Measurements from ENCODE around the gene CMTR1.
A peak's percentile ranks its signal among the peaks of the same experiment; 100 is the strongest.
"Not testable (repeated sequence)": the region's sequence is repeated elsewhere in the genome, so short reads cannot be mapped to it uniquely, and the experiment has no call there.

CMTR1 gene

DNA sequence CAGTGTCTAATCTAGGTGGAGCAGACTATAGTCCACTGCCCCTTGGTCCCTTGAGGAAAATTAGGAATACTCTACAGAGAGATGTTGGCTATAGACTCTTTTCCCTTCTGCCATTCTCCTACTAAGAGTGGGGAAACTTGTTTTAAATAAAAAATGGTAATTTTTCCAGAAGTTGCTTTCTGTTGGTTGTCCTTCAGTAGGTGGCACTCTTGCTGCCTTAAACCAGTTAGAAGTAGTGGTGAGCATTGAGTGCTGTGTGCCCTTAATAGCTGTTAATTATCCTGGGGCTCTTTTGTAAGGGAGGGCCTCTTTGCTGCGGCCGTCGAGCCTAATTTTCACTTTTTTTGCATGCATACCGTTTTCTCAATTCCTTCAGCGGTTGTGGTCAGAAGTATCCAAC, 2.8 kb downstream of the CMTR1 start:
- DNase-seq, result no peak

DNA sequence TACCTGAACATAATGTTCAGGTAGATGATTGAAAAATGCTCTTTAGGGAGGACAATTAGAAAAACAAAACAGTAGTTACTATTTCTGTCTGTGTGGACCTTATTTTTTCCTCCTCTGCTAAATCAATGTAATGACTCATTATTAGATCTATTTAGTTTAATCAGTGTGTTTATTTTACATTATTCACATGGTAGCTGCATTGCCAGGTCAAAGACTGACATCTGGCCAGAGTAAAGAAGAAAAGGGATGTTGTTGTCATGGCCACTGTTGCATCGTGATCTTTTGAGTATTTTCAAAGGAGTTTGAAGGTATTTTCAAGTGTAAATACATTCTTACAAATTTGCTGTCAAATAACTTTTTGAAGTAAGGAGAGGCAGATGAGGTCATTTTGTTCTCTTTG, 5.9 kb downstream of the CMTR1 start:
- no peak for DNase-seq

DNA sequence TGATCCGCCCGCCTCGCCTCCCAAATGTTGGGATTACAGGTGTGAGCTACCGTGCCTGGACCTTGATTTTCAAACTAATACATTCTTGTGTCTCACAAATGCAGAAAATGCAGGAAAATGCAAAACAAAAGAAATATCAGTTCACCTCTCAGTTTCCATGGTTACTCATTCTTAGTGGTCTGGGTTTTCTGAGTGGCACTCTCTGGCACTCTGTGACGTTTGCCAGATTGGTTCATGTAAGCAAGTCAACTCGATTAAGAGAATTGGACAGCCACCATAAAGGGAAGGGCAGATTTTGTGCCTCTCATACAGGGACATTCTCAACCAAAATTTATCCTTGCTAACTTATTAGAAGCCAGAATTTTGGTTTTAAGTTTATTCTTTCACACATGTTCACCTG, 8.6 kb downstream of the CMTR1 start:
- DNase-seq, result no peak

DNA sequence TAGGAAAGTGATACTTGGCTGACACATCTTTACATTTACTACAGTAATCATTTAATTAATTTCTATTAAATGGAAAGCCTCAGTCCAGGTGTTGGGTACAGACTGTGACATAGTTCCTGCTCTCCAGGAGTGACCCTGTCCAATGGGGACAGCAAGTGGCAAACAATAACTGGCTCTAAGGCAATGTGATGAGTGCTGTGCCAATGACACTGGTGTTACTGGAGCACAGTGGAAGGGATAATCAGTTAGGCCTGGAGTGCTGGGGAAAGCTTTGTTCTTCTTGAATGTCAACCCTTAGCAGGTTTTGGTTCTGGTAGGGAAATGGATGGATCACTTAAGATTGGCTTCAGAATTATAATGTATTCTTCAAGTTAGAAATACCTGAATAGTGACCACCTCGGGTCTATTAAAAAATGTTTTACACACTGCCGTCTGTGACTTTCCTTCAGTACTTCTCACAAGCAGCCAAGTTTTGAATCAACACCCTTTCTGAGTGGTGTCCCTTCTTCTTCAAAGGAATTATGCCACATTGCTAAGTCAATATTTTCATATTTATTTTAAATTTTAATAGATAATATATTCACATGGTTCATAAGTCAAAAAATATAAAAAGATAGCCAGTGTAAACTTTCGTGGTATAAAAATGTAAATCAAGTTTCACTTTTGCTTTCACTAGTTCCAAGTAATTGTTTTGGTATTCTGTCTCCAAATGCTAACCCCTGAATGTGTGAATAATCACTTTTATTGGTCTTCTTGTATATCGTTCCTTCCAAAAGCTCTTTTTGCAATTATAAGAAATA, 9.6 kb downstream of the CMTR1 start:
- no peak for DNase-seq

DNA sequence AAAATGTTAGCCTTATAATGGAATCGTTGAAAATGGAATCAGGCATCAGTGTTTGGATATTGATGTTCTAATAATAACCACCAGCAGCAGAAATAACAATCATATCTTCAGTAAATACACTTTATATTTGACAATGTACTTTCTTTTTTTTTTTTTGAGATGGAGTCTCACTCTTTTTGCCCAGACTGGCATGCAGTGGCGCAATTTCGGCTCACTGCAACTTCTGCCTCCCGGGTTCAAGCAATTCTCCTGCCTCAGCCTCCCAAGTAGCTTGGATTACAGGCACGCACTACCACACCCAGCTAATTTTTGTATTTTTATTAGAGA, 10.2 kb downstream of the CMTR1 start:
- not testable (repeated sequence) for DNase-seq

DNA sequence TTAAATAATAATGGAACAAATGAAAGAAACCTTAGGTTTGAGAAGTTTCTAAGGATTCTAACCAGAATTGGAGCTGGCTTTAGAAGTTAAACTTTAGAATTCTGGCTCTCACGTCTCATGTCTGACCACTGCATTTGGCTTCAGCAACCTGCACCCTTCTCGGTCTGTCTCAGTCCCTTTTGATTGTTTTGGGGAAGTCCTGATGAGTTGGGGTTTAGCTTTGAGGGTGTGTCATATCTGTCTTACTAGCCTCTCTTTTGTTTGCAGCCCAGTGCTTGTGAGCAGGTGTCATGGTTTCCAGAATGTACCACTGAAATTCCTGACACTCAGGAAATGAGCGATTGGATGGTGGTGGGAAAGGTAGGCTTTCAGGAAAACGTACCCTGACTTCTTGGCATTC, 17.0 kb downstream of the CMTR1 start:
- DNase-seq, result no peak

DNA sequence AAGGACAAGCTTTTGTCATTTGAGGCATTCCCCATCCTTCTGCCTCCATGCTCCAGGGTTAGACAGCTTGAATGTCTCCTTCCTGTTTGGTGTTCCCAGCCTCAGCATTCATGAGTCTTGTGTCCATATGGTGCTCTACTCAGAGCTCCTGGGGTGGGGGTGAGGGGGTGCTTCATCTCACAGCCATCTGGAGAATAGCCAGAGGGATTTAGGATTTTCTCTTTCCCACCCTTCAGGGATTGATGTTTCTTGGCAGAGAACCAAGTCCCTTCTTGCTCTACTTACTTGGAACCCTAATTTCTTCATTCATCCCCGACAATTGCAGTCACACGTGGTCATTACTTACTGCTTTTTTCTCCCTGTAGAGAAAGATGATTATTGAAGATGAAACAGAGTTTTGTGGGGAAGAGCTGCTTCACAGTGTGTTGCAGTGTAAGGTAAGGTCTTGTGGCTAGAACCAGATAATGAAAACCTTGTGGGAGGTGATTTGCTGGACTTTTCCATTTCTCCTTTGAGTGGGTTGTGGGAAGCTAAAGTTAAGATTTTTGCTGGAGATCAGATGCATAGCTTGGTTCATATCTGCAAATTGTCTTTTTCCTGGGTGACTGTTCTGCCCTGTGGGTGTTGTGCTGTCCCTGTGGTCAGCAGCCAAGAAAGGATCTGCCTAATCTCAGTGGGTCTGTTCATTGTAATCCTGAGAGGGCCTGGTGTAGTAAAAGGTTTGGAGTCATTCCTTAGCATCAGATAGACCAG, 18.6 kb downstream of the CMTR1 start:
- no peak for DNase-seq

DNA sequence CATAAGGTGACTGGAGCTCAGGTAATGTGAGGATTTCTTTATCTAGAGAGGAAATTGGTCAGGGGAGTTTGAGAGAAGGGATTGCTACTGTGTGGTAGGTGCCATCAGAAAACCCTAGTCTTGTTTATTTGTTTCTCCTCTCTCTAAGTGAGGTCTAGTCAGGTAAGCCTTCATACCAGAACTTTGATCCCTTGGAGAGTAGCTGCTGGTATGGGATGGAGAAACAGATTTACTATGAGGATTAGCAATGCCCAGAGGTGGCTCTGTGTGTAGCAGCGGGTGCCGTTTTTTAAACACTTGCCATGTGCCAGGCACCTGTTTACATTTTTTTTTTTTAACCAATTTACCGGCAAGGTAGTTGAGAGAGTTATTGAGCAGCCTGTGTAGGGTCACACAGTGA, 19.5 kb downstream of the CMTR1 start:
- DNase-seq, result no peak

DNA sequence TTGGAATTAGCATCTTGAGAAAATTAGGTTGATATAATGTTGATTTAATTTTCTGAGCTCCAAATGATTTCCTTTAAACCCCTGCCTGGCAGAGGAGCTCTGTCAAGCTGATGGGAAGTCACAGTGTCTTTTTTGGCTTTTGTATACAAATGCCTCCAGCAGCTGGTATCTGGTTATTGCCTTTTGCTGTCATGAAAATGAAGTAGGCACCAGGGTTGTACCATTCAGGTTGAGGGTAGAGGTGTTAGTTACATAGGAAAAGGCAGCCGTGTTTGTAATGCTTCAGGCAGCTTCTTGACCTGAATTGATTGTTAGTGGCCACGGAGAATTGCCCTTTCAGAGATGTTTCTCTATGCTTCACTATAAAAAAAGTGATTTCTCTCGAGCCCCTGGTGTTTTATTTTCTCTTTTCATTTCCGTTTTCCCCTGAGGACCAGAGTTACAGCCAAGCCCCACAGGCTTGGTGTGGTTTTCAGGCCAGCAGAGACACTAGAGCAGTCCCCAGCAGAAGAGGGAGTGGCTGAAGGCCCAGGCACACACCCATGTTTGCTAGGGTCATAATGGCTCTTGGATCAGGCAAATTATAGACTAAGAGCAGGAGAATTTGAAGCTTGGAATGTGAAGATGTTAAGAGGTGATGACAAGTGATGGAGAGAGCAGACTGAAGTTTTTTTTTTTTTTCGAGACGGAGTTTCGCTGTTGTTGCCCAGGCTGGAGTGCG, 21.6 kb downstream of the CMTR1 start:
- no peak for DNase-seq

DNA sequence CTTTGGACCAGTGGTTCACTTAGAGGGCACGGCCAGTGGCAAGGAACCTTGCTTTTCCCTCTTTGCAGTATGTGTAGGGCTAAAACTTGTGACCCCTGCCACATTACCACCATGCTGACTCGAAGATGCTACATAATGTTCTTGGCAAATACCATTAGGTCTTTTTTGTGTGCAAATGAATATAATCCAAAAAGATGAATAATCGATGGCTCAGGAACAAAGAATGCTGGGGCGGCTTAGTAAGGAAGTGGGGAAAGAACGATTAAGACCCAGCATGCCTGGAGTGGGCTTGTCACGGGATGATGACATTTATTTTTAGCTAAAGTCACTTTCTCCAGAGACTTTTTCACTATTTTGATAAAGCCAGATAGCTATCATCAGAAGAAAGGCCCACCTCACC, 23.1 kb downstream of the CMTR1 start:
- DNase-seq, result no peak

DNA sequence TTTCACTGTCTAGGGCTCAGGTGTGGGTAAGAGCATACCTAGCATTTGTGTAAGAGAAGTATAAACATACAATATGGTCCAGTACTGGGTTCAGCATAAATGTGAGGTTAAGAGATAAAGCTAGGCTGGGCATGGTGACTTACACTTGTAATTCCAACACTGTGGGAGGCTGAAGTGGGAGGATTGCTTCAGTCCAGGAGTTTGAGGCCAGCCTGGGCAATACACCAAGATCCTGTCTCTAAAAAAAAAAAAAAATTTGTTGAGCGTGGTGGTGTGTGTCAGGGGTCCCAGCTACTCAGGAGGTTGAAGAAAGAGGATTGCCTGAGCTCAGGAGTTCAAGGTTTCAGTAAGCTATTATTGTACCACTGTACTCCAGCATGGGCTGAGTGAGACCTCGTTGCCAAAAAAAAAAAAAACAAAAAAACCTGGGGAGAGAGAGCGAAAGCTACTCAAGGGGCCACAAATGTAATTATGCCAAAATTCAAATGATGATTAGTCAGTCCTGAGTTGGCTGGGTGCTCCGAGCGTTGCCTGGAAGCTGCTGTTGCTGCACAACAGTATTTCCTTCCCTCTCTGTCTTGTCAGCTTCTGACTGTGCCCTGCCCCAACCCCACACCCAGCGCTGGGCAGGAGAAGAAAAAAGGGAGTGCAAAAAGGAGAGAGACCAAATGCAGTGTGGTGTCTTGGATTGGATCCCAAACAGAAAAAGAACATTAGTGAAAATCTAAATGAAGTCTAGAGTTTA, 24.0 kb downstream of the CMTR1 start:
- peak in 1 of 2 donors; percentile 15 for DNase-seq

DNA sequence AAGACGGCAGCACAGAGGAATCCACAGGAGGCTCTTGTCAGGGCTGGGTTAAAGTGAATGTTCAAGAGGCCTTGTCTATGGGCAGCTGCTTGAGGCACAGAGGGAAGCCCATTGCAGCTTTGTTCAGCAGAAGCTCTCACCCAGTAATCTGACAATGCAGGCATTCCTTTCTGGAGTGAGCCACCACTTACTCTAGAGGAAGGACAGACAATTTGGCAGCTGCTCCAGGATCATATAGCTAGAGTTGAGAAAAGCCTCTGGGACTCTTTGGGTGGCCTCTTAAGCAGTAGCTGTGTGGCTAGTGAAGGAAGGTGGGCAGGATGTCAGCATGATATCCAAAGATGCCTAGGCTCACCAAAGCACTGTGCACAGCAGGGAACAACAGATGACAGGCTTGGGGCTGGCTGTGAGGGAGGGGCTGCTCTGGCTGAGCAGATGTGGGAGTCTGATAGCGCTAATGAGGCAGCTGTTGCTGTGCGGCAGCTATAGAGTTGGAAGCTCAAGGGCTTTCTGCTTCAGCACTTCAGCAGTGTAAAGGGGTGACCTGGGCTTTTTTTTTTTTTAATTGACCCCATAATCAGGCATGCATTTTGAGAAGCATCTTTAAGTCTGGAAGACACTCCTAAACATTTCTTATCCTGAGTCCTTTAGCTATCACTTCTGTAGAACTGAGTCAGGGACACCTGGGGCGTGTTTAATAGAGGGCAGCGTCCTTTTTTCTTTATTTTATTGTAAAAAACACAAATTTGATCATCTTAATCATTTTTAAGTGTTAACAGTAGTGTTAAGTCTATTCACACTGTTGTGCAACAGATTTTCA, 27.2 kb downstream of the CMTR1 start:
- DNase-seq, result no peak

DNA sequence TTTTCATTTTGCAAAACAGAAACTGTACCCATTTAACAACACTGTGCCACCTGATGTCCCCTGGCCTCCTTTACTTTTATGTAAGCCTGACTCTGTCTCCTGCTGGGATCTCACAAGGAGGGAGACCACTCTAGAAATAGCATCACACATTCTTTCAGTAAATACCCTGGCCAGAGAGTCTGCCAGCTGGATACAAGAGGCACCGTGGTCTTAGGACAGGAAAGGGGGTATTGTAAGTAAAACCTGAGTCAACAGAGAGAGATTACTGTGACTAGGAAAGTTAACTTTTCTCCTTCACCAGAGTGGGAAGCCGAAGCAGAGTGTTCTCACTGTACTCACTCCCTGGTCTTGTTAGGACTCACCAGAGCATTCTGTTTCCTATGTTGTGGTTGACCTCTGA, 27.8 kb downstream of the CMTR1 start:
- DNase-seq, result no peak

DNA sequence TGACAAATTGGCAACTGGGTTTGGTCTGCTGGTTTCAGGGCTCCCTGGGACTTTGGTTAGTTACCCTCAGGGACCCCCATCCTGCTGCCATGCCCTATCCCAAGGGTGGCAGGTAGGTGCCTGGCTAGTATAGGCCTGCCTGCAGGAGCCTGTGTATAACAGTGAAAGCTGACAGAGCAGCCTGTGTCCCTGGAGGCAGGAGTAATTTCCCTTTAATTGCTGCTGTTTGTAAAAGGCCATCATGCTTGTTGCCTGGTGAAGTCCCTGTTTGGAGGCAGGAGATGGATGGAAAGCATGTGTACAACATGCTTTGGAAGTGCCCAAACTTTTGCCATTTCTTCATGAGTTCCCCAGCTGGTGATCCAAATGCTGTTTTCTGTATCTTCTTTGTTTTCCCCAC, 30.1 kb downstream of the CMTR1 start:
- no peak for DNase-seq

DNA sequence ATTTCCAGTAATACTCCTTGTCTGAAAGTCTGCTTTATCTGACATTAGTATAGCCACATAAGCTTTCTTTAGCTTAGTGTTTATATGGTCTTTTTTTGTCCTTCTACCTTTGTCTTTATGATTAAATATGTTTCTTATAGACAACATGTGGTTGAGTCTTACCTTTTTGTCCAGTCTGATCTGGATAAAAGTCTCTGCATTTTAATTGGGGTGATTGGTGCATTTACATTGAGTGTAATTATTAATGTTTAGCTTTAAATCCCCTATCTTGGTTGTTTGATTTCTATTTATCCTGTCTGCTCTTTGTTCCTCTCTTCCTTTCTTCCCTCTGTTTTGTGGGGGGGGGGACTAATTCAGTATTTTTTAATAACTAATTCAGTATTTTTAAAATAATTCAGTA, 34.7 kb downstream of the CMTR1 start:
- no peak for DNase-seq

DNA sequence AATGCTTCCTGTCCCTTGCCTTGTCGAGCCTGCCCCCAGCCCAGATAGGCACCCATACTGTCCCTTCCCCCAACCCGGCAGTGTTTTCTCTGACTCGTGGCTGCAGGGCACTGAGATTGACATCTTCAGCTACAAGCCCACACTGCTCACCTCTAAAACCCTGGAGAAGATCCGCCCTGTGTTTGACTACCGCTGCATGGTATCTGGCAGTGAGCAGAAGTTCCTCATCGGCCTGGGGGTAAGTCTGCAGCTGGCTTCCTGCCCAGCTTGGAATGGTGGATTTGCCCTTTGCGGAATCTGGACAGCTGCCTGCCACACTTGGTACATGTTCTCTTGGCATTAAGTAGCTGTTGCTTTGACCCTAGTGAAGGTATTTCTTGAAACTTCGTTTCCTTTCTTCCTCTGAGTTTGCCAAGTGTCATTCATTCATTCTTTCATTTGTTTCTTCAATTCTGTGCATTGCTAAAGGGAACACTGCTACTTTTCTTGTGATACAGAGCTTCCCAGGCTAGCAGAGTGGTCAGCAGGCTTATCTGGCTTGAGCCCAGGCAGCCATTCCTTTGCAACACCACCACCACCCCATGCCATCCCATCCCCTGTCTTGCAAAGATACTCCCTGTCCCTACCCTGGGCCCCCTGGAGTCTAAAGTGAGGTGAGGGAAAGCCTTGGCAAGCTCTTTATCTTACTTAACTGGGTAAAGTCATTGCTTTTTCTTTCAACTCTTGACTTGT, 40.5 kb downstream of the CMTR1 start:
- DNase-seq, result no peak

DNA sequence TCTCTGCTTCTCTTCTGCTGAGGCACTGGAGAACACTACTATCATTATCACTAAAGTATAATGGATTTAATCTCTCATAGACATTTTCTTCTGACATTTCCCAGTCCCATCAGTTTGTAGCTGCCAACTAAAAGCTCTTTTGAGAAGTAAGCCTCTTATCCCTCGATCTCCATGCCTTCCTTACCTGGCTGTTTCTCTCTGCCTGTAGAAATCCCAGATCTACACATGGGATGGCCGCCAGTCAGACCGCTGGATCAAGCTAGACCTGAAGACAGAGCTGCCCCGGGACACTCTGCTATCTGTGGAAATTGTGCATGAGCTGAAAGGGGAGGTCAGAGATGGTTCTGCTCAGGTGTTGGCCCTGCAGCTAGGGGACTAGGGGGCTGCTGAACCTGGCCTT, 41.3 kb downstream of the CMTR1 start:
- DNase-seq, result no peak

DNA sequence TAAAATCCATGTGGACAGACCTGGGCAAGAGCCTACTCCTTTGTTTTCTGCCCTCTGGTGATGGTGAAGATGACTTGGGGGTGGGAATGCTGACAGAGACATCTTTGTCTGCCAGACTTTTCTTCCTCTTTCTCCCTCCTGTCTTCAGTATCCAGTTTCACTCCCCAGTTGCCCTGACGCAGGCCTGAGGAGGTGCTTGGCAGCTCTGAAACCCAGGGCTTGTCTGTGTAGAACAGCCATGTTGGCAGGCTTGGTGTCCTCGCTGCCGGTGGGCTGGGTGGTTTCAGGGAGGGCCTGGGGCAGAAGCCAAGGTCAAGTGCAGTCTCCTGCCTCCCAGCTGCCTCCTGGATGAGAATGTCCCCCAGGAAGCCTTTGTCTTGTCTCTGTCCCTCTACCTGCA, 44.2 kb downstream of the CMTR1 start:
- DNase-seq, result no peak

DNA sequence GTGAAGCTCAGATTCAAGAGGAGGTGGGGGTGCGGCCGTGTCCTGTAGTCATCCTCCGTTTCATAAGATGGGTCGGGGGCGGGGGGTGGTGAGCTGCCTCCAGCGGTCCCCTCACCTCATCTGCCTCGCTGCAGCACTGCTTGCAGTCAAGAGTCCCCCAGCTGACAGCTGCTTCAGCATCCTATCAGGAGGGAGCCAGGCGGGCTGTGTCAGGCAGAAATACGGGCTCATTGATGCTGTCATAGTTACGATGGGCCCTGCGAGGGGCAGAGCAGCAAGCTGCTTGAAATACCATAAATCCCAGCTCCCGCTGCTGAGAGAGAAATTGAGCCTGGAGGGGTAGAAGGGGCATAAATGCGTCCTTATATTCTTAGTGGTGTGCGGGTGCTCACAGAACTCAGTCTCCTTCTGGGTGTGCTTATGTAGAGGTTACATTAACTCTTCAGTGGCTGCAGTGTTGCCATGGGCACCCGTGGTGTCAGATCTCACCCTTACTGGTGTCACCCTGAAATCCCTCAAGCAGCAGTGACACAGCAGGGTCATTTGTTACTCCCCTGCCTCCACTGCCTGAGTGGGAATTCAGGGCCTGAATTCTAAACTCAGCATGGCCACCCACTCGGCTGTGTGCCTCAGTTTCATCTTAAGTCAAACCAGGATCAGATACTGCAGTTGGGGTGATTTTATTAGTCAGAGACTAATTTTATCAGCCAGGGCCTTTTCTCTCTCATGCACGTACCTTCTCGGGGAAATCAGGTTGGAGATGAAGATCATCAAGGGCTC, 44.8 kb downstream of the CMTR1 start:
- no peak for DNase-seq

DNA sequence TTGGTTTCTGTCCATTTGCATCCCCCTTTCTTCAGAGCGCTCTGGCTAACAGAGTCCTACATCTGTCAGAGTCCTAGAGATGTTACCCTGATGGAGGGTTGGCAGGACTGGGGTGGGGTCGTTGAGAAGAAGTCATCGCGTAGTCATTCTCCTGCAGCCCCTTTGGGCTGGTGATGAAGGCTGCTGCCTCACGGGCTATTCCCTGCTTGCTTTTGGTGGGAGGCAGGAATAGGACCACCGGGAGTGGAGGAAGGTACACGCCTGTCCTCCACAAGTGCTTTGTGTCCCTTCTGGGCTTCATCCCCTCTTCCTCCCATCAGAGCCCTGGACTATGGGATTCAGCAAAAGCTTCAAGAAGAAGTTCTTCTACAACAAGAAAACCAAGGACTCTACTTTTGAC, 45.8 kb downstream of the CMTR1 start:
- no peak for DNase-seq

Data from inflammatory macrophage (primary cell).